Erythroblast (primary cell): ENCODE results near the gene ITIH4.

Source experiments
- DNase-seq, 2 experiments: peaks; one replicate each; lab custom pipeline; 2025; lab: John Stamatoyannopoulos, UW
- GATA1 ChIP-seq: IDR thresholded peaks from 2 replicates; pipeline ENCODE4 v1.6.1; 2011; ENCODE audit warnings: low read depth, mild to moderate bottlenecking, control low read depth, low read length, moderate library complexity
- POLR2A ChIP-seq: IDR thresholded peaks from 2 replicates; pipeline ENCODE4 v1.6.1; 2011; ENCODE audit warnings: mild to moderate bottlenecking, low read length

ITIH4 gene

GRCh38 chr3:52794612-52795099 is 35.8 kb downstream of the ITIH4 start, which contains the start of gene ITIH3:
Gene ITIH3 (plus strand): TSS chr3:52794796. CDS start chr3:52794804, 8 bp downstream.
- TF ChIP-seq POLR2A (no peak), GATA1 (no peak)
- DNase-seq: no peak

- no peak for DNase-seq
- TF ChIP-seq POLR2A (no peak), GATA1 (no peak)
Observed at GRCh38 chr3:52793702-52794611, 36.5 kb downstream of the ITIH4 start.

GRCh38 chr3:52792961-52793695 is 37.3 kb downstream of the ITIH4 start:
- no peak for DNase-seq
- TF ChIP-seq POLR2A (no peak), GATA1 (no peak)

- TF ChIP-seq POLR2A: no peak
- TF ChIP-seq GATA1: no peak
- no peak for DNase-seq
Observed at GRCh38 chr3:52792413-52792812, 38.1 kb downstream of the ITIH4 start.

GRCh38 chr3:52791928-52792327 is 38.5 kb downstream of the ITIH4 start:
- no peak for DNase-seq
- TF ChIP-seq GATA1: no peak
- TF ChIP-seq POLR2A: no peak

- no peak for TF ChIP-seq GATA1
- TF ChIP-seq POLR2A: no peak
- DNase-seq: no peak
Observed at GRCh38 chr3:52791366-52791765, 39.1 kb downstream of the ITIH4 start.

- TF ChIP-seq POLR2A: no peak
- no peak for TF ChIP-seq GATA1
- DNase-seq: no peak
Observed at GRCh38 chr3:52790741-52791140, 39.7 kb downstream of the ITIH4 start.

GRCh38 chr3:52790337-52790736 is 40.1 kb downstream of the ITIH4 start:
- no peak for TF ChIP-seq POLR2A
- TF ChIP-seq GATA1: no peak
- no peak for DNase-seq

- no peak for DNase-seq
- TF ChIP-seq GATA1 (no peak), POLR2A (no peak)
Observed at GRCh38 chr3:52789746-52790040, 40.8 kb downstream of the ITIH4 start.

- no peak for DNase-seq
- TF ChIP-seq POLR2A: no peak
- no peak for TF ChIP-seq GATA1
Observed at GRCh38 chr3:52788890-52789745, 41.4 kb downstream of the ITIH4 start.

GRCh38 chr3:52787672-52788625 is 42.5 kb downstream of the ITIH4 start:
- DNase-seq: no peak

GRCh38 chr3:52787246-52787645 is 43.2 kb downstream of the ITIH4 start:
- TF ChIP-seq POLR2A: no peak
- TF ChIP-seq GATA1: no peak
- no peak for DNase-seq

More at GRCh38 chr3:52787672-52788625, 42.5 kb downstream of the ITIH4 start:
- TF ChIP-seq GATA1 (no peak), POLR2A (no peak)
